Lower leg skin (tissue), 4 donors: ENCODE data around the gene IFITM1. TPM values are rescaled to one million over a fixed set of nuclear protein-coding genes. Genes with fewer than 3 reads are reported as not detected.
"Not testable (repeated sequence)": the region's sequence is repeated elsewhere in the genome, so short reads cannot be mapped to it uniquely, and the experiment has no call there.

Experiments used
- DNase-seq, 2 donors: peaks; one replicate each; pipeline ENCODE4 v3.0.0-alpha.2; 2019; ENCODE audit warnings: low spot score in 2 of 2
- H3K4me3 ChIP-seq: fragments of 200-600 bp; sonication (generic); 2 replicates; pipeline ENCODE4 v1.5.1; 2017; ENCODE audit warnings: mild to moderate bottlenecking, low read depth; ENCODE audit not compliant: poor library complexity, severe bottlenecking
- CTCF ChIP-seq, 3 donors: fragments of 450-650 bp; IDR thresholded peaks; one replicate each; pipeline ENCODE4 v1.5.1; 2016; ENCODE audit warnings: antibody characterized with exemption in 3 of 3, mild to moderate bottlenecking in 3 of 3, moderate library complexity in 2 of 3
- POLR2A ChIP-seq, 2 donors: fragments of 450-650 bp; IDR thresholded peaks; one replicate each; pipeline ENCODE4 v1.6.1; 2016 to 2017; ENCODE audit warnings: antibody characterized with exemption in 2 of 2, mild to moderate bottlenecking in 1 of 2, moderate library complexity in 1 of 2
- WGBS, 2 donors: methylation state at CpG; one replicate each; pipeline ENCODE4 v1.1.5; 2018; 5-methylcytosine and 5-hydroxymethylcytosine counted together
- intact Hi-C: fragments of 100-400 bp; cut with DNase I; formaldehyde crosslinking; loops from one replicate; pipeline ENCODE4 v1.15.0; 2023; ENCODE audit warnings: low total_unique reads
- total RNA-seq, 4 donors: library from RNA; depleted of rRNA; stranded (reverse); fragments of >200 nt; gene quantifications; one replicate each; pipeline ENCODE4 v1.1.0, GENCODE V29; 2016

Gene IFITM1
- total RNA-seq, 4 donors from 2014 or later: 44.2 to 114 (median 65.4) TPM

DNA sequence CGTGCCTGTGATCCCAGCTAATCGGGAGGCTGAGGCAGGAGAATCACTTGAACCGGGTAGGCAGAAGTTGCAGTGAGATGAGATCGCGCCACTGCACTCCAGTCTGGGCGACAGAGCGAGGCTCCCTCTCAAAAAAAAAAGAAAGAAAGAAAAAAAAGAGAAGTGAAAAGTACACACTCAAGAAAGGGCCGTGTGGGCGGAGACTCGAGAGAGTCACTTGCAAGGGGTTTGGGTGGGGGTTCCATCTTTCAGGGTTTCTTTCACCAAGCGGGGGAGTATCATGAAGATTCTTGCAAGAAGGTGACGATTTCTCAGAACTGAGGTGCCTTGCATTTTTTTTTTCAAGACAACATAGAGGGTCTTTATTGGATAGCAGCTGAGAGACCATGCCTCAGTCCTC, 10.5 kb upstream of the IFITM1 start:
- intact Hi-C loops: loop anchor here (10.0 kb wide), 1 partner anchor 51 kb away; no protein-coding TSS in a partner anchor
- DNase-seq: no peak
- no peak overlapping the region for H3K4me3 ChIP-seq
- WGBS, 2 donors: 83% methylated on average over 12 of the region's 12 CpGs
- TF ChIP-seq POLR2A (IDR thresholded peaks at IDR 0.05): no peak

DNA sequence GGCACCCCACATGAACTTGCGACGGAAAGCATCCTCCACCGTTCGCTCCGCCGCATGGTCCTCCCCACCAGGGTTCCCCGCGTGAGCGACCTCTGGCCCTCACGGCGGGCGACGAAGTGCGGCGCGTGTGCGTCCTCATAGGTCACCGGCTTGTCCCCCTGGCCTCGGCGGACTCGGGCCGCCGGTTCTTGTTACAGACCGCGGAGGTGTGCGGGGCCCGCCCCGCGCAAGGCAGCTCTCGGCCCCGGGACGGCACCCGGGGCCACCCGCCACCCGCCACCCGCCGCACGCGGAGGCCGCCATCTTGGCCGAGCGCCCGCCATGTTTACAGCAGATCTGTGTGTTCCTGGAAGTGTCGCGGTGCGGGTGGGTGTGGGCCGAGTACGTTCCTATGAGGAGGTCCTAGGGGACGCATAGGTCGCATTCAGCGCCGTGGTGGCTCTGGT, 9.8 kb upstream of the IFITM1 start:
- 88 to 91% methylated on average over 49 to 52 of the region's 52 CpGs for WGBS, 2 donors
- intact Hi-C loops: loop anchor here (10.0 kb wide), 1 partner anchor 51 kb away; no protein-coding TSS in a partner anchor
- DNase-seq: no peak
- H3K4me3 ChIP-seq: no peak overlapping the region
- TF ChIP-seq POLR2A (IDR thresholded peaks at IDR 0.05) (no peak), CTCF (IDR thresholded peaks at IDR 0.05) (no peak)

DNA sequence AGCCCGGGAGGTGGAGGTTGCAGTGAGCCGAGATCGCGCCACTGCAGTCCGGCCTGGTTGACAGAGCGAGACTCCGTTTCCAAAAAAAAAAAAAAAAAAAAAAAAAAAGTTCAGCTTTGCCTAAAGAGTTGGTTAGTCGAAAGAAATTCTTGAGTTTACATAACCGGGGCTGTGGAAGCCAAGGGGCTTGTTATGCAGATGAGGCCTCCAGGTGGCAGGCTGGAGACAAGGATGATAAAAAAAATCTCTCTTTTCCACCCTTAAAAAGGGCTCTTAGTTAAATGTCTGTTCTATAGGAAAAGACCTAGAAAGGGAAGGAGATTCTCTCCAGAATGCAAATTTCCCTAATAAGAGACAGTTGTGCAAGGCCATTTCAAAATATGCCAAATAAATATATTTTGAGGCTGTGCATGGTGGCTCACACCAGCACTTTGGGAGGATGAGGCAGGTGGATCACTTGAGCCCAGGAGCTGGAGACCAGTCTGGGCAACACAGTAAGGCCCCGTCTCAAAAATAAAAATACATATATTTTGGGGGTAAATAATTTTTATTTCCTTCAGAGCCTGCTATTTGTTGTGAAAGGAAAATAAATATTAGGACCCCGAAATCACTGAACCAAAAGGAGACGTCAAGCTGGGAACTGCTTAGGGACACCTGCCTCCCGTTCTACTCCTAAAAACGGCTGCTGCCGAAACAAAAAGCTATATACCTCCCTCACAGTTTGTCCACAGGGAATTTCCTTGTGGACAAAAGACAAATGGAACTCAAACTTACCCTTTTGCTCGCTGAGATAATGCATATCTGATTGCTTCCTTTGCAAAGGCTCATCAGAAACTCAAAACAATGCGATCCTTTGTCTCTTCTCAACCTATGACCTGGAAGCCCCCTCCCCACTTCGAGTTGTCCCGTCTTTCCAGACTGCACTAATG, 8.7 kb upstream of the IFITM1 start:
- WGBS, 2 donors: 43 to 47% methylated on average over 19 of the region's 19 CpGs
- H3K4me3 ChIP-seq: no peak overlapping the region
- DNase-seq: peak in 1 of 2 donors; percentile 63
- TF ChIP-seq POLR2A (IDR thresholded peaks at IDR 0.05) (no peak), CTCF (IDR thresholded peaks at IDR 0.05) (no peak)
- intact Hi-C loops: loop anchor here (10.0 kb wide), 1 partner anchor 50 kb away; no protein-coding TSS in a partner anchor

DNA sequence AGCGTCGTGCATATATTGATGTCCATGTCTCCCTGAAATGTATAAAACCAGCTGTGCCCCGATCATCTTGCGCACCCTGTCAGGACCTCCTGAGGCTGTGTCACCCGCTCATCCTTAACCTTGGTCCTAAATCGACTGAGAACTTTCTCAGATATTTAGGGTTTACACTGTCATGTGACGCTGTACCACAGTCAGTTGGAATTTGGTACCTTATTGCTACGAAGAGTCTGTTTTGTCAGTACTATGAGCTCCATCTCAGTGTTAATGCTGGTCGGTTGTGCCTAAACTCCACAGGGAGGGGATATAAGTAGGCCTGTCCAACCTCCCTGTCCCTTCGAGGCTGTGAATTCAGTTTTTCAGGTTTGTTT, 8.0 kb upstream of the IFITM1 start:
- no peak overlapping the region for H3K4me3 ChIP-seq
- TF ChIP-seq CTCF (IDR thresholded peaks at IDR 0.05) (no peak), POLR2A (IDR thresholded peaks at IDR 0.05) (no peak)
- intact Hi-C loops: loop anchor here (10.0 kb wide), 1 partner anchor 49 kb away; no protein-coding TSS in a partner anchor
- no peak for DNase-seq
- 86 to 90% methylated on average over 10 of the region's 10 CpGs for WGBS, 2 donors

DNA sequence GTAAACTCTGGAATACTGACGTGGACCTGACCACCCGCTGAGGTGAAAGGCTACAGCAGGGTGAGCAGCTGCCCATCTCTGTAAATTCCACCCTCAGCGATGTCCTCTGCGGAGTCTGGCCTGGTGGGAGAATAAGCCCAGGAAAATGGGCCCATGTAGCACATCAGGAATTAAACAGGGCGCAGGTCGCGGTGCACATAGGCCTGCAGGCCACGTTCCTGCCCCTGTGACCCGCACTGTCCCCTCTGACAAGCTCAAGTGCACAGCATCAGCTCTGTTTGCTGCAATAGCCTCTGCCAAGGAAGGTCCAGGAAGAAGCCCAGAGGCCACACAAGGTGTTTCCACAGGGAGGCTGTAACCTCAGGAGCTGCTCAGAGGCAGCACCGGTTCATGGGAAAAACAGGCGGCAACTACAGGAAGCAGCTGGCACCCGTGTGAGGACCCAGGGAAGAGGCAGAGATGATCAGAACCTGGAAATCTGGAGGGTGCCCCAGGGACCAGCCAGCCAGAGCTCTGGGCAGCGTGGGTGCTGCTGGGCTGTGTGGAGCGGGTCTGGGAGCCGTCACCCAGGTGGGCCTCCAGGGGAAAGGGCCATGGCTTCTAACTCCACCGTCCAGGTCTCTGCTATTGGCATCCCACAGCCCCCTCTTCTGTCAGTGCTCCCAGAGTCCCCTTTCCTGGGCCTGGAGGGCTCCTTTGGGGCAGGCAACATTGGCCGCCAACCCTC, 7.0 kb upstream of the IFITM1 start:
- DNase-seq: no peak
- no peak overlapping the region for H3K4me3 ChIP-seq
- TF ChIP-seq POLR2A (IDR thresholded peaks at IDR 0.05) (no peak), CTCF (IDR thresholded peaks at IDR 0.05) (no peak)
- intact Hi-C loops: loop anchor here (10.0 kb wide), 1 partner anchor 48 kb away; no protein-coding TSS in a partner anchor
- 87 to 91% methylated on average over 17 of the region's 17 CpGs for WGBS, 2 donors

DNA sequence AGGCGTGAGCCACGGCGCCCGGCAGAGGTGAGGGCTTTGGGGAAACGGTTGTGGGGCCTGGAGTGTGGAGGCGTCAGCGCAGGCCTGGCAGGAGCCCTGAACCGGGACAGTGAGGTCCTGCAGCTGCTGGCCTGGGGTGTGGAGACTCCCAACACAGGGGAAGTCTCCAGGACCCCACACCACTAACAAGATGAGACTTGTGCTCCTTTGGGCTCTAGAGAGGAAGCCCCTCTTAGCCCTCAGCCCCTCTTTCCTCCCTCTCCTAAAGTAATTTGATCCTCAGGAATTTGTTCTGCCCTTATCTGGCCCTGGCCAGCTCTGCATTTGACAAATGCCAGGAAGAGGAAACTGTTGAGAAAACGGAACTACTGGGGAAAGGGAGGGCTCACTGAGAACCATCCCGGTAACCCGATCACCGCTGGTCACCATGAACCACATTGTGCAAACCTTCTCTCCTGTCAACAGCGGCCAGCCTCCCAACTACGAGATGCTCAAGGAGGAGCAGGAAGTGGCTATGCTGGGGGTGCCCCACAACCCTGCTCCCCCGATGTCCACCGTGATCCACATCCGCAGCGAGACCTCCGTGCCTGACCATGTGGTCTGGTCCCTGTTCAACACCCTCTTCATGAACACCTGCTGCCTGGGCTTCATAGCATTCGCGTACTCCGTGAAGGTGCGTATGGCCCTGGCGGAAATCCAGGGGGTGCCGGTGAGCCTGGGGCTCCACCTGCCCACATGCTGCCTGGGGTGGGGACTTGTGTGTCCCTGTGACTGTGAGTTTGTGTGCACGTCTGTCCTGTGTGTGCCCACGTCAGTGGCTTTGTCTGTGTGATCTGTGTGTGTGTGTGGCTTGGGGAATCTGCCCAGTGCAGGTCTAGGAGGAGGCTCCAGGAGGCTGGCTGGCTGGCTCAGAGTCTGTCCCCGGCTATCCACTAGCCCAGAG, 5.8 kb upstream of the IFITM1 start, which contains the start of gene IFITM2:
TSS of gene IFITM2 (plus strand) at position 51 of the 943 bp plus-strand sequence. CDS start at position 428, 377 bp downstream.
- DNase-seq: peak; percentile 72 to 97
- intact Hi-C loops: loop anchor here (10.0 kb wide), 1 partner anchor 47 kb away; no protein-coding TSS in a partner anchor
- peak within 1 kb of the TSS; percentile 28 for H3K4me3 ChIP-seq
- WGBS, 2 donors: 20 to 50% methylated on average over 16 to 23 of the region's 28 CpGs

DNA sequence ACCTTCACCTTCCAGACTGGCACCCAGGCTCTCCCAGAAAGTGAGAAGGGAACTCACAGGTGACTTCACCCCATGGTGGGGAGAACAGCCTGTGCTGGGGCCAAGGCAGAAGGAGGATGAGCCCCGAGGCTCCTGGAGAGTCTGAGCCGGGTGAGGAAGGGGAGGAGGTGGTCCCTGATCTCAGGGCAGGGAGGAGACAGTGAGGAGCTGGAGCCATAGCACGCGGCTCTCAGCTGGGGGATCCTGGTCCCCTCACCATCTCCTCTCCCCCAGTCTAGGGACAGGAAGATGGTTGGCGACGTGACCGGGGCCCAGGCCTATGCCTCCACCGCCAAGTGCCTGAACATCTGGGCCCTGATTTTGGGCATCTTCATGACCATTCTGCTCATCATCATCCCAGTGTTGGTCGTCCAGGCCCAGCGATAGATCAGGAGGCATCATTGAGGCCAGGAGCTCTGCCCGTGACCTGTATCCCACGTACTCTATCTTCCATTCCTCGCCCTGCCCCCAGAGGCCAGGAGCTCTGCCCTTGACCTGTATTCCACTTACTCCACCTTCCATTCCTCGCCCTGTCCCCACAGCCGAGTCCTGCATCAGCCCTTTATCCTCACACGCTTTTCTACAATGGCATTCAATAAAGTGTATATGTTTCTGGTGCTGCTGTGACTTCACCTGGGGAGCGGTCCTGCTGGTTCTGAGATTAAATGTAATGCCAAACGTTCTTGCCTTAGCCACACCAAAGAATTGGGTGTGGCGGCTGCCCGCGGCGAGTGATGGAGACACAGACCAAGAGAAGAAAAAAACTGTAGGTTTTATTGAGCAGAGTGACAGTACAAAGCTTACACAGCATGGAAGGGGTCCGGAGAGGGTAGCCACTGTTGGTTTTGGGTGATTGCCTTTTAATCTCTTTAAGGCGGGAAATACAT, 4.8 kb upstream of the IFITM1 start:
- intact Hi-C loops: loop anchor here (10.0 kb wide), 1 partner anchor 46 kb away; no protein-coding TSS in a partner anchor

DNA sequence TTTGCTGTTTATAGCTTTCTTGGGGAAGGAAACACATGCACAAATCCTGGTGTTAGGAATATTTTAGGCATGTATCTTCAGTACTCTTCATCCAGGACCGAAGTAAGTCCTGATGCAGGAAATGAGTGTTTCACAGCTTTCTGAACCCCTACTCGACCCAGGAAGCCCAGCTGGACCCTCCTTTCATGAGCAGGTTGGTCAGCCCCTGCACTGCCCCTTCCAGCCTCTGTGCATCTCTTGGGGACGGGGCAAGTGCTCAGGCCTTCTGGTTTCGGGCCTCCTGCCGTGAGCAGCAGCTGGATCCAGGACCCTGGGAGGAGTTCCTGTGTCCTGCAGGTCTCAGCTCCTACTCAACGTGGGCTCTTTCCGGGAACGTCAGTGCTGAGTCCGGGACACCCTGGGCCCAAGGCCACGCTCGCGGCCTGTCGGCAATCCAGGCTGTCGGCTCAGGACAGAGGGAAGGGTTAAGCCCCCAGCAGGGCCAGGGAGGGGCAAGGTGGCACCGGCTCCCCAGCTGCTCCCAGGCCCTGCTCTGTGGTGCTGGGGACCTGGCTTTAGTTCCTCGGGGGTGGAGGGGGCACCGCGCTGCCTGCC, 3.8 kb upstream of the IFITM1 start:
- WGBS, 2 donors: 9 to 18% methylated on average over 3 to 7 of the region's 18 CpGs

More for the DNA sequence above, 4.8 kb upstream of the IFITM1 start:
- peak overlapping the region; percentile 28 for H3K4me3 ChIP-seq
- DNase-seq: not testable (repeated sequence)
- WGBS, 2 donors: 33 to 37% methylated on average over 24 of the region's 24 CpGs

More for the DNA sequence above, 3.8 kb upstream of the IFITM1 start:
- DNase-seq, H3K4me3 ChIP-seq: not testable (repeated sequence)
- intact Hi-C loops: loop anchor here (10.0 kb wide), 1 partner anchor 45 kb away; no protein-coding TSS in a partner anchor
